ENCODE measurements around the gene OR5K3.

GRCh38 chr3:98434412-98434811 lies 43.9 kb downstream of the OR5K3 start:
- TF ChIP-seq CTCF (conservative IDR thresholded peaks at IDR 0.05; ENCODE audit: low read length) (no peak), EZH2phosphoT487 (IDR thresholded peaks at IDR 0.05; ENCODE audit: borderline replicate concordance, low read depth, low read length) (no peak)

Measured in OCI-LY7 (cell line).